RWPE2 (cell line): ENCODE measurements around the gene SLC19A1.

Experiments used
- ATAC-seq: fragments of 200-7000 bp; cut with Tn5 transposase; 3 replicates; pipeline ENCODE4 v1.9.1; 2021; ENCODE audit warnings: low read depth
- DNase-seq: peaks from one replicate; pipeline ENCODE4 v3.0.0-alpha.2; 2020; ENCODE audit warnings: low spot score
- H3K27ac ChIP-seq: fragments of 450-650 bp; 2 replicates; pipeline ENCODE4 v1.5.1; 2017; ENCODE audit warnings: mild to moderate bottlenecking; ENCODE audit not compliant: poor library complexity, severe bottlenecking
- H3K27me3 ChIP-seq: fragments of 250-450 bp; sonication (Bioruptor Pico); 2 replicates; pipeline ENCODE4 v1.5.1; 2021; ENCODE audit warnings: mild to moderate bottlenecking, moderate library complexity; ENCODE audit not compliant: insufficient read depth, poor library complexity, severe bottlenecking
- H3K36me3 ChIP-seq: fragments of 250-450 bp; sonication (Bioruptor Pico); 2 replicates; pipeline ENCODE4 v1.5.1; 2020; ENCODE audit warnings: low read depth, mild to moderate bottlenecking, moderate library complexity
- H3K4me1 ChIP-seq: fragments of 250-450 bp; sonication (Bioruptor Pico); 2 replicates; pipeline ENCODE4 v1.5.1; 2021; ENCODE audit warnings: mild to moderate bottlenecking, moderate library complexity; ENCODE audit not compliant: insufficient read depth, poor library complexity, severe bottlenecking
- H3K4me3 ChIP-seq: fragments of 250-450 bp; sonication (Bioruptor Pico); 2 replicates; pipeline ENCODE4 v1.5.1; 2021; ENCODE audit warnings: mild to moderate bottlenecking, moderate library complexity; ENCODE audit not compliant: severe bottlenecking
- H3K9me3 ChIP-seq: fragments of 250-450 bp; sonication (Bioruptor Pico); 2 replicates; pipeline ENCODE4 v1.5.1; 2021; ENCODE audit warnings: mild to moderate bottlenecking, moderate library complexity; ENCODE audit not compliant: severe bottlenecking
- CTCF ChIP-seq: fragments of 450-650 bp; IDR thresholded peaks from one replicate; pipeline ENCODE4 v1.5.1; 2017; ENCODE audit warnings: mild to moderate bottlenecking, moderate library complexity; ENCODE audit not compliant: poor library complexity, severe bottlenecking

Gene SLC19A1

GRCh38 chr21:45486443-45487160, 55.6 kb downstream of the SLC19A1 start:
- no peak overlapping the region for H3K4me3 ChIP-seq
- H3K27ac ChIP-seq = no peak overlapping the region
- no peak for DNase-seq
- no peaks in the 10 kb centered on the region for H3K36me3 ChIP-seq
- no peaks in the 10 kb centered on the region for H3K27me3 ChIP-seq
- H3K9me3 ChIP-seq = no peaks in the 10 kb centered on the region
- no peaks in the 10 kb centered on the region for H3K4me1 ChIP-seq
- ATAC-seq = no peak
- no peak for TF ChIP-seq CTCF

DNA sequence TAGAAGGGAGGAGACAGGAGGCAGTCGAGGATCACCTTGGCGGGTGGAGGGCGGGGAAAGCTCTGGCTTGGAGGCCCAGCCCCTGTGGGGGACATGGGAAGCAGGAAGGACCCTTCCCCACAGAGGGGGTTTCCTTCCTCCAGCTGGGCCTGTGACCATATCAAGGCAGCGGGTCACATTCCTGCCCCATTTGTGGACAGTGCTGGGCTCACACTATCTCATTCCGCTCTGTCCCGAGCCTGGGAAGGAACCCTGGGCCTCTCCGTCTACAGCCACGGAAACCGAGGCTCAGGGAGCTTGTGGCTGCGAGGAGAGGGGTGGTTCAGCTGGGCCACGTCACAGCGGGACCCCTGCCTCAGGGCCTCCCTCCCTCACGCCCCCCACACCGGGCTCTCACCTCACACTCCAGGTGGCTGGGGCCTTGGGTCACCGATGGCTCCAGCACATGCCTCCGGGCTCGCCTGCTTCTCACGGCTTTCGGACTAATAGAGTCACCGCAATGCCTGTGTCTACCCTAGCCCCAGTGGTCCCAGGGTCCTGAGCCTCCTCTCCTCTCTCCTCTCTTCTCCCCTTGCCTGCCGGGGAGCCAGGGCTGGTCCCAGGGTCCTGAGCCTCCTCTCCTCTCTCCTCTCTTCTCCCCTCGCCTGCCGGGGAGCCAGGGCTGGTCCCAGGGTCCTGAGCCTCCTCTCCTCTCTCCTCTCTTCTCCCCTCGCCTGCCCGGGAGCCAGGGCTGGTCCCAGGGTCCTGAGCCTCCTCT, 56.4 kb downstream of the SLC19A1 start:
- Histone ChIP-seq H3K4me1 (no peaks in the 10 kb centered on the region), H3K27ac (no peak overlapping the region), H3K4me3 (no peak overlapping the region), H3K9me3 (no peaks in the 10 kb centered on the region), H3K27me3 (no peaks in the 10 kb centered on the region), H3K36me3 (no peaks in the 10 kb centered on the region)
- ATAC-seq (no peak), DNase-seq (no peak)
- no peak for TF ChIP-seq CTCF

DNA sequence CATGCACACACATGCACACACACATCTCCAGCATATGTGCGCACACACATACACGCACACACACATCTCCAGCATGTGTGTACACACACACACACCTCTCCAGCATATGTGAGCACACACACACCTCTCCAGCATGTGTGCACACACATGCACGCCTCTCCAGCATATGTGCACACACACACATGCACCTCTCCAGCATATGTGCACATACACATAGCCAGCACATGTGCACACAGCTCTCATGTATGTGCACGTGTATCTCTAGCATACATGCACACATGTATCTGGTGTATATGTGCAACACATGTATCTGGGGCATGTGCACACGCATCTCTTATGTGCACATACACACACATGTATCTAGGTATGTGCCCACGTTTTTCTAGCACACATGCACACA, 57.9 kb downstream of the SLC19A1 start:
- ATAC-seq (no peak), DNase-seq (no peak)
- H3K27ac ChIP-seq = no peak overlapping the region
- H3K9me3 ChIP-seq = no peaks in the 10 kb centered on the region
- H3K36me3 ChIP-seq = no peaks in the 10 kb centered on the region
- H3K4me3 ChIP-seq = no peak overlapping the region
- no peak for TF ChIP-seq CTCF
- H3K4me1 ChIP-seq = no peaks in the 10 kb centered on the region
- H3K27me3 ChIP-seq = no peaks in the 10 kb centered on the region

GRCh38 chr21:45482899-45483821, 59.1 kb downstream of the SLC19A1 start:
- no peaks in the 10 kb centered on the region for H3K4me1 ChIP-seq
- no peaks in the 10 kb centered on the region for H3K36me3 ChIP-seq
- H3K27ac ChIP-seq = no peak overlapping the region
- TF ChIP-seq CTCF = no peak
- DNase-seq = no peak
- H3K4me3 ChIP-seq = no peak overlapping the region
- no peaks in the 10 kb centered on the region for H3K9me3 ChIP-seq
- ATAC-seq = no peak
- no peaks in the 10 kb centered on the region for H3K27me3 ChIP-seq
